GM23248 (cell line): ENCODE results near the gene MAGEB4.

Experiments
- EZH2 ChIP-seq: fragments of 200-600 bp; sonication (generic); IDR thresholded peaks from 2 replicates; pipeline ENCODE4 v1.6.1; 2018; ENCODE audit warnings: antibody characterized with exemption, mild to moderate bottlenecking; ENCODE audit not compliant: insufficient read depth, poor library complexity, severe bottlenecking
- EZH2phosphoT487 ChIP-seq: fragments of 200-600 bp; sonication (generic); IDR thresholded peaks from 2 replicates; pipeline ENCODE4 v1.6.1; 2018; ENCODE audit warnings: antibody characterized with exemption, moderate library complexity, mild to moderate bottlenecking, low read depth; ENCODE audit not compliant: insufficient read depth

- TF ChIP-seq EZH2, result no peak
- TF ChIP-seq EZH2phosphoT487, result no peak
Measured at GRCh38 chrX:30248854-30249253, 7.1 kb downstream of the MAGEB4 start.
